ENCODE results near the gene PIK3C2G.
"Not testable (repeated sequence)": the region's sequence is repeated elsewhere in the genome, so short reads cannot be mapped to it uniquely, and the experiment has no call there.

The PIK3C2G gene

GRCh38 chr12:18496156-18496555, 234.8 kb downstream of the PIK3C2G start:
- H3K4me3 ChIP-seq (replicated peaks in 1 of 2; ENCODE audit: low read depth in 2 of 2, low read length in 2 of 2) = no peak overlapping the region
- no peak for TF ChIP-seq CTCF (IDR thresholded peaks at IDR 0.05; ENCODE audit: low read depth, low read length)

GRCh38 chr12:18500160-18500574, 238.8 kb downstream of the PIK3C2G start:
- DNase-seq (ENCODE audit: low read depth in 2 of 2); H3K4me3 ChIP-seq (replicated peaks in 1 of 2; ENCODE audit: low read depth in 2 of 2, low read length in 2 of 2): not testable (repeated sequence)

More at GRCh38 chr12:18496156-18496555, 234.8 kb downstream of the PIK3C2G start:
- DNase-seq (ENCODE audit: low read depth in 2 of 2) = peak in 1 of 2 donors; percentile 24

GRCh38 chr12:18500736-18501135, 239.4 kb downstream of the PIK3C2G start:
- H3K4me3 ChIP-seq (replicated peaks in 1 of 2; ENCODE audit: low read depth in 2 of 2, low read length in 2 of 2); DNase-seq (ENCODE audit: low read depth in 2 of 2): not testable (repeated sequence)

GRCh38 chr12:18502422-18502968, 241.2 kb downstream of the PIK3C2G start:
- no peak for TF ChIP-seq CTCF (IDR thresholded peaks at IDR 0.05; ENCODE audit: low read depth, low read length)
- DNase-seq (ENCODE audit: low read depth in 2 of 2) = no peak
- no peak overlapping the region for H3K4me3 ChIP-seq (replicated peaks in 1 of 2; ENCODE audit: low read depth in 2 of 2, low read length in 2 of 2)

- TF ChIP-seq CTCF (IDR thresholded peaks at IDR 0.05; ENCODE audit: low read depth, low read length) = no peak
- H3K4me3 ChIP-seq (replicated peaks in 1 of 2; ENCODE audit: low read depth in 2 of 2, low read length in 2 of 2) = no peak overlapping the region
- DNase-seq (ENCODE audit: low read depth in 2 of 2) = no peak
These were observed 260.1 kb downstream of the PIK3C2G start for GRCh38 chr12:18521461-18521860.

GRCh38 chr12:18522806-18523205, 261.5 kb downstream of the PIK3C2G start:
- H3K4me3 ChIP-seq (replicated peaks in 1 of 2; ENCODE audit: low read depth in 2 of 2, low read length in 2 of 2) = no peak overlapping the region
- TF ChIP-seq CTCF (IDR thresholded peaks at IDR 0.05; ENCODE audit: low read depth, low read length) = no peak
- DNase-seq (ENCODE audit: low read depth in 2 of 2) = no peak

- not testable (repeated sequence) for H3K4me3 ChIP-seq (replicated peaks in 1 of 2; ENCODE audit: low read depth in 2 of 2, low read length in 2 of 2)
These were observed 281.2 kb downstream of the PIK3C2G start for GRCh38 chr12:18542497-18542896.

GRCh38 chr12:18546399-18546798, 285.1 kb downstream of the PIK3C2G start:
- no peak for TF ChIP-seq CTCF (IDR thresholded peaks at IDR 0.05; ENCODE audit: low read depth, low read length)
- no peak overlapping the region for H3K4me3 ChIP-seq (replicated peaks in 1 of 2; ENCODE audit: low read depth in 2 of 2, low read length in 2 of 2)
- peak; percentile 70 to 77 for DNase-seq (ENCODE audit: low read depth in 2 of 2)

More at GRCh38 chr12:18542497-18542896, 281.2 kb downstream of the PIK3C2G start:
- DNase-seq (ENCODE audit: low read depth in 2 of 2) = not testable (repeated sequence)
